NCI-H2029 (cell line): ENCODE measurements around the gene DMRT1.
A peak's percentile ranks its signal among the peaks of the same experiment; 100 is the strongest.

Experiments
- DNase-seq: peaks from one replicate; lab custom pipeline; 2025; lab: John Stamatoyannopoulos, UW

Gene DMRT1

GRCh38 chr9:841371-842209, at the start of gene DMRT1:
Gene DMRT1 (plus strand): TSS chr9:841697. CDS start chr9:841839, 142 bp downstream.
- peak; percentile 8 for DNase-seq

- DNase-seq: no peak
Measured at GRCh38 chr9:792331-793260, 48.9 kb upstream of the DMRT1 start.

- no peak for DNase-seq
Measured at GRCh38 chr9:794386-794785, 47.1 kb upstream of the DMRT1 start.

GRCh38 chr9:795869-796268, 45.6 kb upstream of the DMRT1 start:
- no peak for DNase-seq

GRCh38 chr9:800591-801150, 40.8 kb upstream of the DMRT1 start:
- no peak for DNase-seq

- no peak for DNase-seq
Measured at GRCh38 chr9:801399-802071, 40.0 kb upstream of the DMRT1 start.

- no peak for DNase-seq
Measured at GRCh38 chr9:804026-804425, 37.5 kb upstream of the DMRT1 start.

- DNase-seq: no peak
Measured at GRCh38 chr9:805151-805550, 36.3 kb upstream of the DMRT1 start.

- DNase-seq: peak; percentile 5
Measured at GRCh38 chr9:806285-807156, 35.0 kb upstream of the DMRT1 start.

GRCh38 chr9:811106-811531, 30.4 kb upstream of the DMRT1 start:
- peak; percentile 13 for DNase-seq

GRCh38 chr9:818958-819357, 22.5 kb upstream of the DMRT1 start:
- DNase-seq: no peak

GRCh38 chr9:826500-827280, 14.8 kb upstream of the DMRT1 start:
- DNase-seq: no peak

GRCh38 chr9:840343-840742, 1.2 kb upstream of the DMRT1 start:
- DNase-seq: no peak

- no peak for DNase-seq
Measured at GRCh38 chr9:842635-843426, 1.3 kb downstream of the DMRT1 start.

- no peak for DNase-seq
Measured at GRCh38 chr9:843427-843785, 1.9 kb downstream of the DMRT1 start.

GRCh38 chr9:846852-847251, 5.4 kb downstream of the DMRT1 start:
- DNase-seq: no peak

- DNase-seq: no peak
Measured at GRCh38 chr9:847505-847904, 6.0 kb downstream of the DMRT1 start.

GRCh38 chr9:849431-849830, 7.9 kb downstream of the DMRT1 start:
- no peak for DNase-seq

- no peak for DNase-seq
Measured at GRCh38 chr9:852539-852938, 11.0 kb downstream of the DMRT1 start.
